SK-N-SH (cell line): ENCODE measurements around the gene DNAJB6.

Source experiments
- CHD2 ChIP-seq: fragments of 150-350 bp; IDR thresholded peaks from 2 replicates; pipeline ENCODE4 v1.6.1; 2018; ENCODE audit warnings: low read length; ENCODE audit not compliant: partially characterized antibody
- EP300 ChIP-seq, 2 experiments: IDR thresholded peaks; 2 replicates each; pipeline versions ENCODE4 v1.4.0 to v1.6.1; 2012; ENCODE audit warnings: borderline replicate concordance in 1 of 2, low read depth in 1 of 2, low read length in 1 of 2
- FOSL2 ChIP-seq: IDR thresholded peaks from 2 replicates; pipeline ENCODE4 v1.4.0; 2012; ENCODE audit warnings: low read depth, mild to moderate bottlenecking, moderate library complexity, borderline replicate concordance
- FOXJ3 ChIP-seq: sonication (generic); formaldehyde crosslinking; IDR thresholded peaks from 2 replicates; pipeline ENCODE4 v1.5.1; 2020; ENCODE audit warnings: mild to moderate bottlenecking, missing genetic modification reagents
- POLR2AphosphoS5 ChIP-seq: IDR thresholded peaks from 2 replicates; pipeline ENCODE4 v1.6.1; 2012; ENCODE audit warnings: low read depth, low read length
- RXRA ChIP-seq: IDR thresholded peaks from 2 replicates; pipeline ENCODE4 v1.4.0; 2012; ENCODE audit warnings: low read depth, mild to moderate bottlenecking, borderline replicate concordance
- TCF12 ChIP-seq: IDR thresholded peaks from 2 replicates; pipeline ENCODE4 v1.4.0; 2012
- TF ChIP-seq, protein P1 (sequence below): fragments of 200-600 bp; sonication (generic); IDR thresholded peaks from 2 replicates; pipeline ENCODE4 v1.6.1; 2017; ENCODE audit warnings: antibody characterized with exemption, mild to moderate bottlenecking, moderate library complexity

GRCh38 chr7:157389951-157390730 is 53.3 kb downstream of the DNAJB6 start:
- TF ChIP-seq, protein P1, sequence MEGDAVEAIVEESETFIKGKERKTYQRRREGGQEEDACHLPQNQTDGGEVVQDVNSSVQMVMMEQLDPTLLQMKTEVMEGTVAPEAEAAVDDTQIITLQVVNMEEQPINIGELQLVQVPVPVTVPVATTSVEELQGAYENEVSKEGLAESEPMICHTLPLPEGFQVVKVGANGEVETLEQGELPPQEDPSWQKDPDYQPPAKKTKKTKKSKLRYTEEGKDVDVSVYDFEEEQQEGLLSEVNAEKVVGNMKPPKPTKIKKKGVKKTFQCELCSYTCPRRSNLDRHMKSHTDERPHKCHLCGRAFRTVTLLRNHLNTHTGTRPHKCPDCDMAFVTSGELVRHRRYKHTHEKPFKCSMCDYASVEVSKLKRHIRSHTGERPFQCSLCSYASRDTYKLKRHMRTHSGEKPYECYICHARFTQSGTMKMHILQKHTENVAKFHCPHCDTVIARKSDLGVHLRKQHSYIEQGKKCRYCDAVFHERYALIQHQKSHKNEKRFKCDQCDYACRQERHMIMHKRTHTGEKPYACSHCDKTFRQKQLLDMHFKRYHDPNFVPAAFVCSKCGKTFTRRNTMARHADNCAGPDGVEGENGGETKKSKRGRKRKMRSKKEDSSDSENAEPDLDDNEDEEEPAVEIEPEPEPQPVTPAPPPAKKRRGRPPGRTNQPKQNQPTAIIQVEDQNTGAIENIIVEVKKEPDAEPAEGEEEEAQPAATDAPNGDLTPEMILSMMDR, result no peak
- TF ChIP-seq RXRA, result no peak
- no peak for TF ChIP-seq POLR2AphosphoS5
- no peak for TF ChIP-seq TCF12
- TF ChIP-seq CHD2, result no peak
- TF ChIP-seq FOSL2, result no peak
- TF ChIP-seq FOXJ3 (CRISPR knock-in tag), result no peak
- TF ChIP-seq EP300 (IDR thresholded peaks at IDR 0.05; ENCODE audit: borderline replicate concordance in 1 of 2, low read depth in 1 of 2, low read length in 1 of 2), result no peak
